IMR-90 (cell line): ENCODE data around the gene PPIL4.

Experiments
- BHLHE40 ChIP-seq: fragments of 150-350 bp; IDR thresholded peaks from 2 replicates; pipeline ENCODE4 v1.6.1; 2016; ENCODE audit warnings: mild to moderate bottlenecking, low read depth, low read length
- CEBPB ChIP-seq: IDR thresholded peaks from 2 replicates; pipeline ENCODE4 v1.6.1; 2012; ENCODE audit warnings: low read depth, low read length, improper control_type of control experiment
- CTCF ChIP-seq: conservative IDR thresholded peaks from 2 replicates; pipeline ENCODE4 v1.5.1; 2012; ENCODE audit warnings: mild to moderate bottlenecking, low read depth, low read length, improper control_type of control experiment
- FOS ChIP-seq: fragments of 150-350 bp; IDR thresholded peaks from 2 replicates; pipeline ENCODE4 v1.6.1; 2016; ENCODE audit warnings: low read depth, low read length
- MAFK ChIP-seq: IDR thresholded peaks from 2 replicates; pipeline ENCODE4 v1.6.1; 2012; ENCODE audit warnings: low read depth, low read length, improper control_type of control experiment
- MAZ ChIP-seq: IDR thresholded peaks from 2 replicates; pipeline ENCODE4 v1.6.1; 2012; ENCODE audit warnings: low read depth, mild to moderate bottlenecking, low read length, improper control_type of control experiment, moderate library complexity, borderline replicate concordance
- MXI1 ChIP-seq: IDR thresholded peaks from 2 replicates; pipeline ENCODE4 v1.6.1; 2012; ENCODE audit warnings: low read depth, mild to moderate bottlenecking, low read length, moderate library complexity, borderline replicate concordance
- POLR2A ChIP-seq: IDR thresholded peaks from 2 replicates; pipeline ENCODE4 v1.6.1; 2012; ENCODE audit warnings: mild to moderate bottlenecking, low read depth, low read length
- RAD21 ChIP-seq: IDR thresholded peaks from 2 replicates; pipeline ENCODE4 v1.6.1; 2012; ENCODE audit warnings: low read length, improper control_type of control experiment
- RCOR1 ChIP-seq: IDR thresholded peaks from 2 replicates; pipeline ENCODE4 v1.6.1; 2012; ENCODE audit warnings: mild to moderate bottlenecking, low read length, improper control_type of control experiment; ENCODE audit not compliant: insufficient replicate concordance
- RFX5 ChIP-seq: IDR thresholded peaks from 2 replicates; pipeline ENCODE4 v1.8.0; 2012; ENCODE audit warnings: low read depth, mild to moderate bottlenecking, low read length, moderate library complexity
- SMC3 ChIP-seq: fragments of 150-350 bp; IDR thresholded peaks from 2 replicates; pipeline ENCODE4 v1.6.1; 2016; ENCODE audit warnings: low read depth, mild to moderate bottlenecking, antibody characterized with exemption, low read length, moderate library complexity
- USF2 ChIP-seq: fragments of 150-350 bp; IDR thresholded peaks from 2 replicates; pipeline ENCODE4 v1.6.1; 2017; ENCODE audit warnings: mild to moderate bottlenecking, antibody characterized with exemption, low read length, low read depth
- TF ChIP-seq, protein P1 (sequence below): fragments of 150-350 bp; IDR thresholded peaks from 2 replicates; pipeline ENCODE4 v1.6.1; 2016; ENCODE audit warnings: low read depth, mild to moderate bottlenecking, low read length, moderate library complexity, borderline replicate concordance

DNA sequence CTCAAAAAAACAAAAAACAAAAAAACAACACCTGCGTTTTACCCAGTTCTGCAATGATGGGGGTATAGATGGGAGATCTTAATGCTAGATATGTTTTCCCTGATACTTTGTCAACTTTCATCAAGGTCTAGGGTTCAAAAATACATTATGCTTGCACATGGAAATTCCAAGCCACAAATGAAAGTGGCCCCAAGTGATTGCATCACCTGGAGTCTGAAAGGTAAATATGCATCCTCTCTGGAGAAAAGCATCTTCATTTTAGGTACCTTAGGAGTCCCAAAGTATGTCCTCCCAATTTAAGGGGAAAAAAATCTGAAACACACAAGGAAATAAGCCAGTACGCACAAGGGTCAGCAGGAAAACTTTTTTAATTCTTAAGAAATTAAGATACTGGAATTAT lies 48.5 kb downstream of the PPIL4 start:
- no peak for TF ChIP-seq FOS
- TF ChIP-seq CTCF, result no peak
- no peak for TF ChIP-seq RAD21
- no peak for TF ChIP-seq MAFK
- TF ChIP-seq POLR2A, result no peak
- TF ChIP-seq MXI1, result no peak
- TF ChIP-seq RFX5, result no peak
- no peak for TF ChIP-seq SMC3
- no peak for TF ChIP-seq USF2
- peak; percentile 61 for TF ChIP-seq CEBPB
- TF ChIP-seq RCOR1, result no peak
- no peak for TF ChIP-seq BHLHE40
- TF ChIP-seq, protein P1, sequence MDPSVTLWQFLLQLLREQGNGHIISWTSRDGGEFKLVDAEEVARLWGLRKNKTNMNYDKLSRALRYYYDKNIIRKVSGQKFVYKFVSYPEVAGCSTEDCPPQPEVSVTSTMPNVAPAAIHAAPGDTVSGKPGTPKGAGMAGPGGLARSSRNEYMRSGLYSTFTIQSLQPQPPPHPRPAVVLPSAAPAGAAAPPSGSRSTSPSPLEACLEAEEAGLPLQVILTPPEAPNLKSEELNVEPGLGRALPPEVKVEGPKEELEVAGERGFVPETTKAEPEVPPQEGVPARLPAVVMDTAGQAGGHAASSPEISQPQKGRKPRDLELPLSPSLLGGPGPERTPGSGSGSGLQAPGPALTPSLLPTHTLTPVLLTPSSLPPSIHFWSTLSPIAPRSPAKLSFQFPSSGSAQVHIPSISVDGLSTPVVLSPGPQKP, result no peak
- no peak for TF ChIP-seq MAZ
